ENCODE data around the gene ALOX15. TPM values are rescaled to one million over a fixed set of nuclear protein-coding genes. Genes with fewer than 3 reads are reported as not detected.
"Not testable (repeated sequence)": the region's sequence is repeated elsewhere in the genome, so short reads cannot be mapped to it uniquely, and the experiment has no call there.

The ALOX15 gene
- total RNA-seq, 3 donors from 2014 or later = 0.10 to 1.7 (median 0.23) TPM

DNA sequence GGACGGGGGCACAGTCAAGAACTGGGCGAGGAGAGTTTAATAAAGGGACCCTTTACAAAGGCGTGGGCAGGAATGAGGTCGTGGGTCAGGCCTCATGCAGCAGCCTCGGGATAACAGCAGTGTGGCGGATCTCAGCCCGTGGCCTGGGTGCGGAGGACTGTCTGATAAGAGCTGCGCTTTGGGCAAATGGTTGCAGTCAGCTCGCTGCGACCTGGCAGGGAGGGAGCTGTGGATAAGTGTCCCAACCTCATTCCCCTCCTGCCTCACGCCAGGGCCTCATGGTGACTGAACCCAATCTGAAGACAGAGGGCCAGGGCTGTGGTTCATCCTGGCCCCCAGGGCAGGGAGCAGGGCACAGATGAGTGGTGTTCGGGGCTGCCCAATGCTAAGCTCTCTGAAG is 43.5 kb downstream of the ALOX15 start:
- Histone ChIP-seq H3K4me3 (no peak overlapping the region), H3K9me3 (no peaks in the 10 kb centered on the region), H3K36me3 (ENCODE audit: low read depth) (no peaks in the 10 kb centered on the region), H3K4me1 (ENCODE audit: low read depth) (no peaks in the 10 kb centered on the region)
- TF ChIP-seq, protein P1, sequence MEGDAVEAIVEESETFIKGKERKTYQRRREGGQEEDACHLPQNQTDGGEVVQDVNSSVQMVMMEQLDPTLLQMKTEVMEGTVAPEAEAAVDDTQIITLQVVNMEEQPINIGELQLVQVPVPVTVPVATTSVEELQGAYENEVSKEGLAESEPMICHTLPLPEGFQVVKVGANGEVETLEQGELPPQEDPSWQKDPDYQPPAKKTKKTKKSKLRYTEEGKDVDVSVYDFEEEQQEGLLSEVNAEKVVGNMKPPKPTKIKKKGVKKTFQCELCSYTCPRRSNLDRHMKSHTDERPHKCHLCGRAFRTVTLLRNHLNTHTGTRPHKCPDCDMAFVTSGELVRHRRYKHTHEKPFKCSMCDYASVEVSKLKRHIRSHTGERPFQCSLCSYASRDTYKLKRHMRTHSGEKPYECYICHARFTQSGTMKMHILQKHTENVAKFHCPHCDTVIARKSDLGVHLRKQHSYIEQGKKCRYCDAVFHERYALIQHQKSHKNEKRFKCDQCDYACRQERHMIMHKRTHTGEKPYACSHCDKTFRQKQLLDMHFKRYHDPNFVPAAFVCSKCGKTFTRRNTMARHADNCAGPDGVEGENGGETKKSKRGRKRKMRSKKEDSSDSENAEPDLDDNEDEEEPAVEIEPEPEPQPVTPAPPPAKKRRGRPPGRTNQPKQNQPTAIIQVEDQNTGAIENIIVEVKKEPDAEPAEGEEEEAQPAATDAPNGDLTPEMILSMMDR (IDR thresholded peaks at IDR 0.05) = no peak
- intact Hi-C loops (cut with DNase I, micrococcal nuclease) = no loop called here
- ATAC-seq = no peak
- no peak for DNase-seq

DNA sequence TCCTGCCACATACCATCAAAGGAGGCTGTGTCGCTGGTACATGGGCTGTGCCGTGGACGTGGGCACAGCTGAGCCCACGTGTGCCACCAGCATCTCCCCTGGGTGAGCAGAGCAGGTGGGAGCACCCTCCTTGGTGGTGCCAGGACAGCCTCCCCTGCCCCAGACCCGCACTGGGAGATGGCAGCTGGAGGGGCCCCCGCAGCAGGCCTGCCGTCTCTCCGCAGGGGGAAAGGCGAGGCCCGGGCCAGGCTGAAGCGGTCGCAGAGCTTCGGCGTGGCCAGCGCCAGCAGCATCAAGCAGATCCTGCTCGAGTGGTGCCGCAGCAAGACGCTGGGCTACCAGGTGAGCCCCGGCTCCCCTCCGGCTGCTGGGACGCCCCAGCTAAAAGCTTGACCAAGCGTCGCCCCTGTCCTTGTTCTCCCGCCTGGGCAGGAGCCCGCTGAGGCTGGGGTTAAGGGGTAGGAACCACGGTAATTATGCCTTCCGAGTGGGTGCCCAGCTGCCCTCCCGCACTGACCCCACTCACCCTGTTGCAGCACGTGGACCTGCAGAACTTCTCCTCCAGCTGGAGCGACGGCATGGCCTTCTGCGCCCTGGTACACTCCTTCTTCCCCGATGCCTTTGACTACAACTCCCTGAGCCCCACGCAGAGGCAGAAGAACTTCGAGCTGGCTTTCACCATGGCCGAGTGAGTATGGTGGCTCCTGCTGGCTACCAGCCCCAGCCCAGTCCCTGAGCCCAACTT is 44.7 kb downstream of the ALOX15 start:
- no peak for ATAC-seq
- DNase-seq = no peak
- no peaks in the 10 kb centered on the region for H3K9me3 ChIP-seq
- no peak overlapping the region for H3K4me3 ChIP-seq
- TF ChIP-seq, protein P1 (IDR thresholded peaks at IDR 0.05) = no peak
- intact Hi-C loops (cut with DNase I, micrococcal nuclease) = no loop called here
- no peaks in the 10 kb centered on the region for H3K36me3 ChIP-seq (ENCODE audit: low read depth)
- no peaks in the 10 kb centered on the region for H3K4me1 ChIP-seq (ENCODE audit: low read depth)

DNA sequence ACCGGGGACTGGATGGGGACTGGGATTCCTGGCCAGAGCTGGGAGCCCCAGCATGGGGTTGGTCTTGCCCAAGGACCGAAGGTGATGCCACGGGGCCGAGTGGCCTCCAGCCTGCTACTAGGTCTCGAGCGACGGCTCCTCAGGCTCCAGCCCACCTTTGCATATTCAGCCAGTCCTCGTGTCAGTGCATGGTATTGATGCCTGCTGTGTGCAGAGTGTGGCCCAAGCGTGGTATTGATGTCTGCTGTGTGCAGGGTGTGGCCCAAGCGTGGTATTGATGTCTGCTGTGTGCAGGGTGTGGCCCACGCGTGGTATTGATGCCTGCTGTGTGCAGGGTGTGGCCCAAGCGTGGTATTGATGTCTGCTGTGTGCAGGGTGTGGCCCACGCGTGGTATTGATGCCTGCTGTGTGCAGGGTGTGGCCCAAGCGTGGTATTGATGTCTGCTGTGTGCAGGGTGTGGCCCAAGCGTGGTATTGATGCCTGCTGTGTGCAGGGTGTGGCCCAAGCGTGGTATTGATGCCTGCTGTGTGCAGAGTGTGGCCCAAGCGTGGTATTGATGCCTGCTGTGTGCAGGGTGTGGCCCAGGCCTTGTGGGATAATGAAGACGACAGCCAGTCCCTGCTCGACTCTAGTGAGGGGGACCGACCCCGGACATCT is 45.7 kb downstream of the ALOX15 start:
- H3K4me3 ChIP-seq; H3K36me3 ChIP-seq (ENCODE audit: low read depth); H3K4me1 ChIP-seq (ENCODE audit: low read depth); intact Hi-C loops (cut with DNase I, micrococcal nuclease); DNase-seq; ATAC-seq; H3K9me3 ChIP-seq: not testable (repeated sequence)

DNA sequence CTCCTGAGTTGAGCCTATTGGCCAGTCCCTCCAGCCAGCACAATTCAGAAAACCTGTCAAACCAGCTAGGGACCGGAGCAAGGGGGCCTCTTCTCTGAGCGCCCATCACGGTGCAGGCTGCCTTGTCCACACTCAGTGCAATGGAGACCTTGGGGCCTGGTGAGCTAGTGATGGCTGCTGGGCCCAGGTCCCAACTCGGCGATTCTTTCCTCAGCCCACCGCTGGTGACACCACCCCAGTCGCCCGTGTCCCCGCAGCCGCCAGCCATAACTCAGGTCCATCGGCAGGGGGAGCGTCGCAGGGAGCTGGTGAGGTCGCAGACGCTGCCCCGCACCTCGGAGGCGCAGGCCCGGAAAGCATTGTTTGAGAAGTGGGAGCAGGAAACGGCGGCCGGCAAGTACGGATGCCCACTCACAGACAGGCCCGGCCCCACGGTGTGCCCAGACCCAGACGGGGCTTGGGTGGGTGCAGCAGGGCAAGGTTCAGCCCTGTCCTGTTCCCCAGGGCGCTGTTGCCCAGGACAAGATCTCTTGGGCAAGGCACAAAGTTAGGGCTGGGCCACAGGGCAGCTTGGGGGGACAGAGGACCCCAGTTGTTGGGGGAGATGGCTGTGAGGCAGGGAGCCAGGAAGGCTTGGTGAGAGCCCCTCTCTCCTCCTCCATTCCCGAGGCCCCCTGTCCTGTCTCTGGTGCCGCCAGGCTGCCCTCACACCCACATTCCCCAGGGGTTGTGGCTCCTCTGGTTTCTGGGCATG is 46.4 kb downstream of the ALOX15 start:
- Histone ChIP-seq H3K36me3 (ENCODE audit: low read depth) (no peaks in the 10 kb centered on the region), H3K9me3 (no peaks in the 10 kb centered on the region), H3K4me3 (no peak overlapping the region), H3K4me1 (ENCODE audit: low read depth) (no peaks in the 10 kb centered on the region)
- TF ChIP-seq, protein P1 (IDR thresholded peaks at IDR 0.05) = peak; percentile 17
- ATAC-seq = peak; percentile 71
- intact Hi-C loops (cut with DNase I, micrococcal nuclease) = no loop called here
- DNase-seq = peak in 2 of 3 donors; percentile 47 to 51

DNA sequence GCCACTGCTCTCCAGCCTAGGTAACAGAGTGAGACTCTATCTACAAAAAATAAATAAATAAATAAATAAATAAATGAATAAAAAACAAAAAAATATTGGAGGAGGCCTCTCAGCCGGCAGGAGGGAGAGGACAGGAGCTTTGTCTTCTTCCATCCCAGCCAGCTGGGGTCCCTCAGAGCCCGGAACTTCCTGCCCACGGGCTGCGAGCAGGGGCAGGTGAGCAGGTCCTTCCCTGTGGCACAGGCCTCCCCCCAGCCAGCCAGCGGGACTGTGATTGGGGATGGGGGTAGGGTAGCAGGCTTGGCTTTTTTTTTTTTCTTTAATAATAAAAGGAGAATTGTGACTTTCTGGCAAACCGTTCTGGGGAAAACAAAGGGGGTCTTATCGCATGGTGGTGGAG is 47.1 kb downstream of the ALOX15 start:
- no peak overlapping the region for H3K4me3 ChIP-seq
- TF ChIP-seq, protein P1 (IDR thresholded peaks at IDR 0.05) = no peak
- ATAC-seq = no peak
- H3K36me3 ChIP-seq (ENCODE audit: low read depth) = no peaks in the 10 kb centered on the region
- intact Hi-C loops (cut with DNase I, micrococcal nuclease) = no loop called here
- H3K4me1 ChIP-seq (ENCODE audit: low read depth) = no peaks in the 10 kb centered on the region
- no peaks in the 10 kb centered on the region for H3K9me3 ChIP-seq
- no peak for DNase-seq

DNA sequence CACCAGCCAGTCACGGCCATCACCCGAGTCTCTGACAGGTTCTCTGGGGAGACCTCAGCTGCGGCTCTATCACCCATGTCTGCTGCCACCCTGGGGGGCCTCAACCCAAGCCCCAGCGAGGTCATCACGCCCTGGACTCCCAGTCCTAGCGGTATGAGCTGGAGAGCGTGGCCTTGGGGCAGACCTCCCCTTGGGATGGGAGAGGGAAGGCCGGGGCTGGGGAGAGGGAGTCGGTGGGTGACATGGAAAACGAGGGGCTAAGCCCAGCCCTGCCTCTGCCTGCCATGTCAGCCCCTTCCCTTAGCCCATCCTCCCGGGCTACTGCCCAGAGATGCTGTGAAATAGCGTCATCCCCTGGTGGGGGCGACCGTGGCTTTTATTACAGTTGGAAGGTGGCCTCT is 48.5 kb downstream of the ALOX15 start:
- no peak for DNase-seq
- TF ChIP-seq, protein P1 (IDR thresholded peaks at IDR 0.05) = no peak
- Histone ChIP-seq H3K4me3 (no peak overlapping the region), H3K36me3 (ENCODE audit: low read depth) (no peaks in the 10 kb centered on the region), H3K4me1 (ENCODE audit: low read depth) (no peaks in the 10 kb centered on the region), H3K9me3 (no peaks in the 10 kb centered on the region)
- no peak for ATAC-seq
- intact Hi-C loops (cut with DNase I, micrococcal nuclease) = no loop called here

Data from mucosa of descending colon (tissue), 3 donors.